Left ventricle myocardium inferior (tissue), 1 donor: ENCODE measurements around the gene ATF6B. TPM values are rescaled to one million over a fixed set of nuclear protein-coding genes. Genes with fewer than 3 reads are reported as not detected.

ENCODE experiments used
- DNase-seq: peaks from one replicate; pipeline ENCODE4 v3.0.0-alpha.2; 2020
- H3K27ac ChIP-seq: fragments of 200-600 bp; replicated peaks from 2 replicates; pipeline ENCODE4 v1.8.0; 2021
- H3K27me3 ChIP-seq: fragments of 200-600 bp; 2 replicates; pipeline ENCODE4 v1.8.0; 2021; ENCODE audit warnings: low read depth
- H3K36me3 ChIP-seq: fragments of 200-600 bp; 2 replicates; pipeline ENCODE4 v1.8.0; 2021
- H3K4me1 ChIP-seq: fragments of 200-600 bp; 2 replicates; pipeline ENCODE4 v1.8.0; 2021
- H3K4me3 ChIP-seq: fragments of 200-600 bp; 2 replicates; pipeline ENCODE4 v1.8.0; 2021; ENCODE audit warnings: mild to moderate bottlenecking, moderate library complexity
- H3K9me3 ChIP-seq: fragments of 200-600 bp; replicated peaks from 2 replicates; pipeline ENCODE4 v1.8.0; 2021
- CTCF ChIP-seq: fragments of 200-600 bp; IDR thresholded peaks from 2 replicates; pipeline ENCODE4 v1.8.0; 2021; ENCODE audit warnings: antibody characterized with exemption, mild to moderate bottlenecking, borderline replicate concordance
- intact Hi-C: fragments of 100-400 bp; cut with micrococcal nuclease; formaldehyde crosslinking; loops from one replicate; pipeline ENCODE4 v1.11.0; 2022
- total RNA-seq: library from RNA; stranded (reverse); fragmentation: NEBNext Ultra II Directional; extraction: Animal tissue kit (Norgen Biotek cat#: 25700); gene quantifications from one replicate; pipeline ENCODE4 v1.2.1, GENCODE V29; 2021
- donor health status: DM: no; HTN: yes; CAD: no; lungs with severe emphysema.

Gene ATF6B
- total RNA-seq, 1 donor from 2014 or later: 29.1 TPM

- no peak for TF ChIP-seq CTCF
- Histone ChIP-seq H3K27ac (peak overlapping the region; percentile 15), H3K27me3 (no peaks in the 10 kb centered on the region), H3K9me3 (no peaks in the 10 kb centered on the region), H3K4me3 (no peak overlapping the region), H3K36me3 (peaks cover 50% of the 10 kb centered on the region), H3K4me1 (peaks cover 2% of the 10 kb centered on the region)
- no peak for DNase-seq
- intact Hi-C loops: no loop called here
These were observed 40.3 kb upstream of the ATF6B start for GRCh38 chr6:32168350-32168749.

GRCh38 chr6:32167761-32168262 lies 39.8 kb upstream of the ATF6B start:
- Histone ChIP-seq H3K4me1 (peaks cover 4% of the 10 kb centered on the region), H3K9me3 (no peaks in the 10 kb centered on the region), H3K27ac (peak overlapping the region; percentile 15), H3K36me3 (peaks cover 56% of the 10 kb centered on the region), H3K4me3 (no peak overlapping the region), H3K27me3 (no peaks in the 10 kb centered on the region)
- no peak for DNase-seq
- no peak for TF ChIP-seq CTCF
- intact Hi-C loops: no loop called here

- no peaks in the 10 kb centered on the region for H3K9me3 ChIP-seq
- no peak for TF ChIP-seq CTCF
- no peak overlapping the region for H3K4me3 ChIP-seq
- H3K27ac ChIP-seq: peak overlapping the region; percentile 15
- DNase-seq: no peak
- intact Hi-C loops: no loop called here
- peaks cover 61% of the 10 kb centered on the region for H3K36me3 ChIP-seq
- H3K4me1 ChIP-seq: peaks cover 8% of the 10 kb centered on the region
- no peaks in the 10 kb centered on the region for H3K27me3 ChIP-seq
These were observed 39.2 kb upstream of the ATF6B start for GRCh38 chr6:32167154-32167760.

- DNase-seq: no peak
- Histone ChIP-seq H3K27ac (no peak overlapping the region), H3K4me3 (no peak overlapping the region), H3K9me3 (no peaks in the 10 kb centered on the region), H3K36me3 (peaks cover 66% of the 10 kb centered on the region), H3K27me3 (no peaks in the 10 kb centered on the region), H3K4me1 (peaks cover 8% of the 10 kb centered on the region)
- no peak for TF ChIP-seq CTCF
- intact Hi-C loops: no loop called here
These were observed 38.5 kb upstream of the ATF6B start for GRCh38 chr6:32166411-32167061.

GRCh38 chr6:32164295-32164694 lies 36.2 kb upstream of the ATF6B start, which contains the start of gene EGFL8:
Gene EGFL8 (plus strand): TSS chr6:32164595. CDS start chr6:32166166, 1,571 bp downstream.
- TF ChIP-seq CTCF: no peak
- Histone ChIP-seq H3K4me3 (no peak within 1 kb of the TSS), H3K36me3 (peaks cover 63% of the 10 kb centered on the region), H3K27me3 (no peaks in the 10 kb centered on the region), H3K4me1 (peaks cover 8% of the 10 kb centered on the region), H3K9me3 (no peaks in the 10 kb centered on the region), H3K27ac (peak within 1 kb of the TSS; percentile 61)
- intact Hi-C loops: no loop called here
- no peak for DNase-seq
